Sigmoid colon (tissue), 4 donors: ENCODE results near the gene ZBTB24.

Experiments used
- POLR2AphosphoS5 ChIP-seq, 4 donors: sonication (generic); formaldehyde crosslinking; IDR thresholded peaks; one replicate each; pipeline ENCODE4 v1.6.1; 2017; ENCODE audit warnings: antibody characterized with exemption in 4 of 4
- TF ChIP-seq, protein P1 (sequence below), 4 experiments: fragments of 450-650 bp in 3 of 4; fragments of 200-600 bp in 1 of 4; IDR thresholded peaks; one replicate each; pipeline ENCODE4 v1.5.1; 2016 to 2019; ENCODE audit warnings: antibody characterized with exemption in 4 of 4, mild to moderate bottlenecking in 3 of 4, moderate library complexity in 2 of 4

DNA sequence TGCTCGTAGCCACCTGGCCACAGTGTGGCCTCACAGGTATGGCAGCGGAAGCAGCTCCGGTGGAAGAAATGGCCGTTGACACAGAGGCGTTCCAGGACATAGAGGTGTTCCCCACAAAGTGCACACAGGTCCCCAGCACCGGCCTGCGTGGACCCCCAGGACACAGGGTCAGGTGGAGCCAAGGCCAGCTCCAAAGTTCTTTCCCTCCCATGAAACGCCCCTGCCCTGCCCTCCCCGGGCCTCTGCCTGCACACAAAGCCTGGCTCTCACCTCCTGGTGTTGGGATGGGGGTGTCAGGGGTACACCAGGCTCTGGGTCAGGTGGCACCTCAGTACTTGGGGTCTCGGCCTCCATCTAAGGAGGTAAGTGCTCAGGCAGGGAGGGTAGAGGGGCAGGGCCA, 35.9 kb downstream of the ZBTB24 start:
- TF ChIP-seq, protein P1, sequence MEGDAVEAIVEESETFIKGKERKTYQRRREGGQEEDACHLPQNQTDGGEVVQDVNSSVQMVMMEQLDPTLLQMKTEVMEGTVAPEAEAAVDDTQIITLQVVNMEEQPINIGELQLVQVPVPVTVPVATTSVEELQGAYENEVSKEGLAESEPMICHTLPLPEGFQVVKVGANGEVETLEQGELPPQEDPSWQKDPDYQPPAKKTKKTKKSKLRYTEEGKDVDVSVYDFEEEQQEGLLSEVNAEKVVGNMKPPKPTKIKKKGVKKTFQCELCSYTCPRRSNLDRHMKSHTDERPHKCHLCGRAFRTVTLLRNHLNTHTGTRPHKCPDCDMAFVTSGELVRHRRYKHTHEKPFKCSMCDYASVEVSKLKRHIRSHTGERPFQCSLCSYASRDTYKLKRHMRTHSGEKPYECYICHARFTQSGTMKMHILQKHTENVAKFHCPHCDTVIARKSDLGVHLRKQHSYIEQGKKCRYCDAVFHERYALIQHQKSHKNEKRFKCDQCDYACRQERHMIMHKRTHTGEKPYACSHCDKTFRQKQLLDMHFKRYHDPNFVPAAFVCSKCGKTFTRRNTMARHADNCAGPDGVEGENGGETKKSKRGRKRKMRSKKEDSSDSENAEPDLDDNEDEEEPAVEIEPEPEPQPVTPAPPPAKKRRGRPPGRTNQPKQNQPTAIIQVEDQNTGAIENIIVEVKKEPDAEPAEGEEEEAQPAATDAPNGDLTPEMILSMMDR (IDR thresholded peaks at IDR 0.05): no peak
- TF ChIP-seq POLR2AphosphoS5 (IDR thresholded peaks at IDR 0.05): no peak
